Small intestine (tissue), 7 donors: Measurements from ENCODE around the gene MCAT. TPM values are rescaled to one million over a fixed set of nuclear protein-coding genes. Genes with fewer than 3 reads are reported as not detected.

Experiments
- DNase-seq, 2 donors: peaks; one replicate each; pipeline versions ENCODE4 v3.0.0 to v3.0.0-alpha.2; 2013
- FAIRE-seq: peaks from 2 replicates; lab custom pipeline; 2012; peaks lifted over from hg19 to GRCh38; lab: Jason Lieb, UNC
- H3K27ac ChIP-seq, 3 donors: one replicate each; pipeline ENCODE4 v1.5.1; 2013; ENCODE audit warnings: low read length in 2 of 3, mild to moderate bottlenecking in 2 of 3, control low read depth in 1 of 3, inconsistent platforms in 1 of 3, low read depth in 1 of 3, moderate library complexity in 1 of 3
- H3K27me3 ChIP-seq, 3 donors: one replicate each; pipeline ENCODE4 v1.6.1; 2013; ENCODE audit warnings: low read length in 3 of 3, inconsistent platforms in 1 of 3; ENCODE audit not compliant: control insufficient read depth in 3 of 3, insufficient read depth in 3 of 3
- H3K36me3 ChIP-seq, 3 donors: one replicate each; pipeline ENCODE4 v1.6.1; 2013; ENCODE audit warnings: low read length in 3 of 3, inconsistent platforms in 1 of 3, low read depth in 1 of 3, mild to moderate bottlenecking in 1 of 3, moderate library complexity in 1 of 3; ENCODE audit not compliant: control insufficient read depth in 3 of 3, insufficient read depth in 2 of 3
- H3K4me1 ChIP-seq, 3 donors: one replicate each; pipeline ENCODE4 v1.6.1; 2013; ENCODE audit warnings: low read length in 2 of 3, inconsistent platforms in 1 of 3, low read depth in 1 of 3, mild to moderate bottlenecking in 1 of 3, moderate library complexity in 1 of 3; ENCODE audit not compliant: control insufficient read depth in 3 of 3, insufficient read depth in 2 of 3
- H3K4me3 ChIP-seq, 3 donors: one replicate each; pipeline ENCODE4 v1.5.1; 2013; ENCODE audit warnings: low read length in 3 of 3, control low read depth in 1 of 3, inconsistent platforms in 1 of 3, low read depth in 1 of 3, mild to moderate bottlenecking in 1 of 3, moderate library complexity in 1 of 3
- H3K9me3 ChIP-seq, 2 donors: one replicate each; pipeline ENCODE4 v1.6.1; 2013; ENCODE audit warnings: low read depth in 1 of 2, low read length in 1 of 2; ENCODE audit not compliant: control insufficient read depth in 2 of 2, insufficient read depth in 1 of 2
- WGBS, 3 donors: extraction: QIAGEN DNeasy Blood & Tissue Kit; methylation state at CpG; one replicate each; pipeline ENCODE4 v1.1.7; 2013; 5-methylcytosine and 5-hydroxymethylcytosine counted together
- polyA plus RNA-seq, 4 donors: library from polyadenylated mRNA; stranded (reverse) in 3 of 4; unstranded in 1 of 4; fragments of 200-250 nt in 3 of 4; fragments of 120-200 nt in 1 of 4; gene quantifications; one replicate each; pipeline versions ENCODE4 v1.2.1 to v1.2.3, GENCODE V29; 2013
- donor health status: healthy with polysubstance abuse.
- donor health status: control.
- donor health status: control.
- donor health status: Bipolar disorder and iron deficiency.
- donor health status: healthy.

Gene MCAT
- polyA plus RNA-seq, 4 donors = 9.8 to 25.7 (median 13.1) TPM

DNA sequence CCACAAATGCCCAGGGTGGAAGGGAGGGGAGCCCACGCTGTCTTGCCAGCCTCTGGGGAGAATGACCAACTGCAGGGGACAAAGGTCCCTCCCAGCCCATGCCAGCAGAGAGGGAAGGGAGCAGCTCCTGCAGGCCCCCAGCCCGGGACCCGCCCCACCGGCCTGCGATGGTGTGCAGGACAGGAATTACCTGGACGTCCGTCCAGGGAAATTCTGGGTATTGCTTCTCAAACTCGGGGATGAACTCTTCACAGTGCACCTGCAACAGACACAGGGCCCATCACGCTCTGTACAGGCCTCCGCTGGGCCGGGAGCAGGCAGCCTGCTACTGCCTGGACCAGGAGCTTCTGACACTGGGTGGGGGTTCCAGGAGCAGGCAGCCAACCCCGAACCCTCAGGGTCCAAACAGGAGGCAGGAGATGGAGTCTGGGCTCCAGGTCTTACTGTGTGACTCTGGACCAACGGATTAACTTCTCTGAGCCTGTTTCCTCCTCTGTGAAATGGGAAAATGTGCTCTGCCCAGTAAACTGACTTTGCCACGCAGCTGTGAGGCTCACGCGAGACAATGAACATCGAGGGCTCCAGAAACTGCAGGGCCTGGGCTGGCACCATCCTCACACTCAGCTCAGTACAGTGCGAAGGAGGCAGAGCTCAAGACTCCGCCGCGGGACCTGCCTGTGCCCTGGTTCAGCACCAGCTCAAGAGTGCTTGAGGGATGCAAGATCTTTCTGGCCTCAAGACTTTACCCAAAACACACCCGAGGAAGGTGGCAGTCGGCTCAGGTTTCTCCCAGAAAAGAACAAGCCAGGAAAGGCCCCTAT lies 26.3 kb upstream of the MCAT start:
- no peaks in the 10 kb centered on the region for H3K4me1 ChIP-seq
- H3K36me3 ChIP-seq = peaks cover 5 to 82% (median 19%) of the 10 kb centered on the region in 3 donors
- no peak for DNase-seq
- FAIRE-seq = no peak
- H3K4me3 ChIP-seq = no peak overlapping the region
- no peak overlapping the region for H3K27ac ChIP-seq
- no peaks in the 10 kb centered on the region for H3K27me3 ChIP-seq
- 75 to 90% (median 84%) methylated on average over 23 of the region's 23 CpGs for WGBS, 3 donors
- no peaks in the 10 kb centered on the region for H3K9me3 ChIP-seq

DNA sequence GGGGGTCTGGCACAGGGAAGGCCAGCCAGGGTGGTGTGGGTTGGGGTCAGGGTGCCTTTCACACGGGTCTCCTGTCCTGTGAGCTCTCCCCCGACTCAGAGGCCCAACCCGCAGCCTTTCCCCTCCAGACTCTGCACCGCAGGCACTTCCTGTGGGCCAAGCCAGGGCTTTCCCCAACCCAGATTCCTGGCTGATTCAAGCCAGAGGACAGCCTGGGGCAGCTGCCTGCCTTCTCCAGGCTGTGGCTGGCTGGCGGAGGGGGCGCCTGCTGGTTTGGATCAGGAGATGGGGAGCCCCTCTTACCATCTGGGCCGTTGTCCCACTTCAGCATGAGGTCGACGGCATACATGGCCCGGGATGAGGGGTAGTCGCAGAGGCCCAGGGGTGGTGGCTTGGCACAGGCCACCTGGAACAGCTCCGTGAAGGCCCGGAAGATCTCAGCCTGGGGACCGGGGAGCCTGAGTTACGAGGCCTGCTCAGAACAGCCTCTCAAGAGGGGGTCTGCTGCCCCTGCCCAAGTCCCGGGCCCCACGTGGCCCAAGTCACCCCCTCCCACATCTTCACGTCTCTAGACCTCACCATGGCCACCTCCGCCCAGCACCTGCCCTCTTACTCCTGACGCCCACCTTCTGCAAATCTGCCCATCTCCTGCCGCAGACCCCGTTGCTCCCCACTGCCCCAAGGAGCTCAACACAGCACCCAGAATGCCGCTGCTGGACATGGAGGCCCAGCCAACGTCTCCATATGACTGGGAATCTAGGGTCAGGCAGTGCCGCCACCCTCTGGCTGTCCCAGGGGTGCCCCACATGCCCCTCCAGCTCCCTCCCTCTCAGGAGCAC lies 25.5 kb upstream of the MCAT start:
- Histone ChIP-seq H3K27me3 (peaks cover 0 to 2% (median 0%) of the 10 kb centered on the region in 3 donors), H3K27ac (no peak overlapping the region), H3K4me3 (no peak overlapping the region), H3K9me3 (no peaks in the 10 kb centered on the region), H3K36me3 (peaks cover 0 to 73% (median 12%) of the 10 kb centered on the region in 3 donors), H3K4me1 (no peaks in the 10 kb centered on the region)
- DNase-seq = no peak
- WGBS, 3 donors = 83 to 93% (median 87%) methylated on average over 23 to 25 of the region's 25 CpGs
- FAIRE-seq = no peak

DNA sequence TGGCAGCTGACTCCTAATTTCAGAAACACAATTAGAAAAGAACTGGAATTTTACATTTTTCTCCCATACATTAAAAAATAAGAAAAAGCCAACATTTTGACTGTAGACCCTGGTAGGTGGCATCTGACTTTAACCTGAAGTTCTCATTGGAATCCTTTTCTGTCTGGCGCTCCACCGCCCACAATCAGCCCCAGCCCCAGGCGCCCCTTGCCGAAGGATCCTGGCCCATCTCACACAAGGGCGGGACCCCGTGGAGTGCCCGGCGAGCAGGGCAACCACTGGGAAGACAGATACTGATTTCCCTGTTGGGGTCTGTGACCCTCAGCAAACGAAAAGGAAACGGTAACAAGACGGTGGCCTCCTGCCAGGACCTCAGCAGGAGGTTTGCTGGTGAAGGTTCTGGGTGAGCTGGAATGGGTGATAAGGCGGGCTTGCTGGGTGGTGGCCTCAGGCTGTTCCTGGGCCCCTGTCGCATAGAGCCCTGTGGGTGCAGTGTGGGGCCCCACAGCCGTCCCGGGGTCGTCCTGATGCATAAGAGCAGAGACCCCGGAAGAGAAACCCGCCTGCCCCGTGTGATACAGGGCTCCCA lies 23.9 kb upstream of the MCAT start:
- FAIRE-seq (no peak), DNase-seq (no peak)
- Histone ChIP-seq H3K4me3 (no peak overlapping the region), H3K27me3 (peaks cover 0 to 9% (median 0%) of the 10 kb centered on the region in 3 donors), H3K27ac (no peak overlapping the region), H3K36me3 (peaks cover 0 to 59% (median 5%) of the 10 kb centered on the region in 3 donors), H3K4me1 (no peaks in the 10 kb centered on the region), H3K9me3 (no peaks in the 10 kb centered on the region)
- 91 to 93% (median 93%) methylated on average over 17 to 19 of the region's 19 CpGs for WGBS, 3 donors

DNA sequence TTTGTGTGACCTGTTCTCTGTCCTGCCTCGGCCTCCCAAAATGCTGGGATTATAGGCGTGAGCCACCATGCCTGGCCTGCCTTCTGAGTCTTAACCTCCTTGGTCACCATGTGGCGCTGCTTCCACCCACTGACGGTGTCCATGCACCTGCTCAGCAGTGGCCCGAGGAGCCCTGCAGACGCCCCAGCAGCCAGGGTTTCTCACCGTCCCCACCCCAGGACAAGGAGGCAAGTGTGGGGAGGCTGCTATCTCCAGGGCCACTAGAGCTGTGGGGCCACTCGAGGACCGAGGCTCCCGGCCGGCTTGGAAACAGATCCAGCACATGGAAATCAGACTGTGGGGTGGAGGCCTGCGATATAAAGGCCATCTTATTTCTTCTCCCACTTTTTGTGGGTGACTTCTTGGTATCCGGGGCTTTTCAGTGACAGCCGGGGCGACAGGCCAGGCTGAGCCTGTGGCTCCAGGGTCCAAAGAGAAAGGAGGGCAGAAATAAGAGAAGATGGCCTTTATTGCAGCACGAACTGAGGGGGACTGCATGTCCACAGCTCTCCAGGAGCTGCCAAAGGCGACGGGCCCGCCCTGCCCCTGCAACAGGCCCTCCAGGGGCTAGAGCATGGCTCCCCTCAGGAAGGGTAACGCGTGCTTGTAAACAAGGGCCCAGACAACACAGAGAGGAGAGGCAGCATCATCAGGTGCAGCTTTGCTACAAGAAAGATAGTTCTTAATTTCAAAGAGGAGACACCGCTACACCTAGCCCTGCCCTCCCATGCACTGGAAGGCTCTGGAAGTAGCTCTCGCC lies 23.1 kb upstream of the MCAT start:
- H3K36me3 ChIP-seq = peaks cover 0 to 51% (median 4%) of the 10 kb centered on the region in 3 donors
- DNase-seq (no peak), FAIRE-seq (no peak)
- no peaks in the 10 kb centered on the region for H3K9me3 ChIP-seq
- H3K4me1 ChIP-seq = no peaks in the 10 kb centered on the region
- WGBS, 3 donors = 87 to 95% (median 89%) methylated on average over 23 of the region's 23 CpGs
- H3K4me3 ChIP-seq = no peak overlapping the region
- H3K27ac ChIP-seq = no peak overlapping the region
- H3K27me3 ChIP-seq = peaks cover 0 to 9% (median 0%) of the 10 kb centered on the region in 3 donors

DNA sequence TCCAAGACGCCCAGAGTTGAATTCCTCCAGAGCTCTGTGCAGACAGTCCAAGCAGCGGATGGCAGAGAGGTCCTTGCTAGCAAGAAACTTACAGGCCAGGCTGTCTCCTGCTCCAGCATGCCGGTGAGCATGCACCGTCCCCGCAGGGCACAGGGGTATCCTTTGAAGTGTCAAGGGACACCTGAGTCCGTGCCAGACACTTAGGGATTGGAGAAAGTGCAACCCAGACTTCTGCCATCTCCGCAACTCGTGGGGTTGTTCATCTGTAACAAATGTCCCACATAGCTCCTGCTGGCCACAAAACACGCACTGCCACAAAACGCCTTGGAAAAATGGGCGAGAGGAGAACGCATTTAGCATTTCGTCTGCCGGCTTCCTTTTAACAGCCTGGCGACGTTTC lies 21.4 kb upstream of the MCAT start:
- no peak for DNase-seq
- Histone ChIP-seq H3K4me1 (peaks cover 0 to under 1% (median 0%) of the 10 kb centered on the region in 3 donors), H3K27ac (no peak overlapping the region), H3K9me3 (no peaks in the 10 kb centered on the region), H3K36me3 (peaks cover 0 to 38% (median 4%) of the 10 kb centered on the region in 3 donors), H3K27me3 (peaks cover 0 to 9% (median 0%) of the 10 kb centered on the region in 3 donors), H3K4me3 (no peak overlapping the region)
- no peak for FAIRE-seq
- 50 to 81% (median 75%) methylated on average over 16 of the region's 16 CpGs for WGBS, 3 donors

DNA sequence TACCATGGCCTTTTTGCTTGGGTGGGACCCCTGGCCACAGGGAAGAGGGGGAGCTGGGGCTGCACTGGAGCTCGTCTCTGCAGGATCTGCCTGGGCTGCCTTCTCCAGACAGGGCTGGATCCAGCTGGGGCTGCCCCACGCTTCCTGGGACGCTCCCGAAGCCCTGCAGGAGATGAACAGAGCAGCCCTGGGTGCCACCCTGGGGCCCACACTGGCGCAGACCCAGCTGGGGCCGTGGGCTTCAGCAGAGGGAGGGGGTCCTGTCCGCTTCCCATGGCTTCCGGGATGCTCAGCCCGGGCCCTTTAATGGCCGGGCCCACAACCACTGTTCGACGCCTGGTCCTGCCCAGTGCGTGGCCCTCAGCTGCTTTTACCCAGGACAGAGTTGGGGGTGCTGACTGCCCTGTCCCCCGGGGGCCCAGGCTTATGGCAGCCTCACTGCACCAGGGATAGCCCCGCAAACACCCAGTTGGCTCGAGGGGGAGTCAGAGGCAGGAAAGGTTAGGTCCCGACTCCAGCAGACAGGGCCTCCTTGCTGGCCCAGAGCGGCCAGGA lies 20.1 kb upstream of the MCAT start:
- DNase-seq (no peak), FAIRE-seq (no peak)
- Histone ChIP-seq H3K9me3 (no peaks in the 10 kb centered on the region), H3K36me3 (peaks cover 0 to 26% (median 0%) of the 10 kb centered on the region in 3 donors), H3K4me3 (no peak overlapping the region), H3K27me3 (peaks cover 0 to 9% (median 0%) of the 10 kb centered on the region in 3 donors), H3K4me1 (peaks cover 0 to 5% (median 4%) of the 10 kb centered on the region in 3 donors), H3K27ac (no peak overlapping the region)
- WGBS, 3 donors = 81 to 84% (median 82%) methylated on average over 17 to 18 of the region's 18 CpGs

DNA sequence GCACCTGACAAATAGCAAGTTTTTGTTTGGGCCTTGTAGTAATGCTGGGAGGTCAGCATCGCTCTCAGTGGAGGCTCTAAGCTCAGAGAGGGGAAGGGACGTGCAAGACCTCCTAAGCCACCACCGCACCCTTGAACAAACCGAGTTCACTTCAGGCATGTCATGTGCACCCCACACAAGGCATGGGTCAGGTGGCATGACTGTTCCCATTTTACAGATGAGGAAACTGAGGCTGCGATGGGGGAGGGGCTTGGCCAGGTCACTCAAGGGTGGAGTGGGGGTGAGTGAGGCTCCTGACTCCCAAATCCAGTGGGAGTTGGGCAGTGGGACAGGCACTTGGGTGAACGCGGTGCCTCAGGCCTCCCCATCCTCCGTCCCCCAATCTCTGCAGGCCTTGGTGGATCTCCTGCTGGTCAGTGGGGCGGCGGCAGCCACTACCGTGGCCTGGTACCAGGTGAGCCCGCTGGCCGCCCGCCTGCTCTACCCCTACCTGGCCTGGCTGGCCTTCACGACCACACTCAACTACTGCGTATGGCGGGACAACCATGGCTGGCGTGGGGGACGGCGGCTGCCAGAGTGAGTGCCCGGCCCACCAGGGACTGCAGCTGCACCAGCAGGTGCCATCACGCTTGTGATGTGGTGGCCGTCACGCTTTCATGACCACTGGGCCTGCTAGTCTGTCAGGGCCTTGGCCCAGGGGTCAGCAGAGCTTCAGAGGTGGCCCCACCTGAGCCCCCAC lies 19.4 kb upstream of the MCAT start:
- Histone ChIP-seq H3K27me3 (peaks cover 0 to 9% (median 0%) of the 10 kb centered on the region in 3 donors), H3K36me3 (peaks cover 0 to 18% (median 0%) of the 10 kb centered on the region in 3 donors), H3K4me3 (no peak overlapping the region), H3K9me3 (no peaks in the 10 kb centered on the region), H3K27ac (no peak overlapping the region), H3K4me1 (peaks cover 0 to 7% (median 5%) of the 10 kb centered on the region in 3 donors)
- FAIRE-seq (no peak), DNase-seq (no peak)
- WGBS, 3 donors = 96 to 97% (median 97%) methylated on average over 22 to 24 of the region's 24 CpGs
